WERI-Rb-1 (cell line): ENCODE data around the gene DCAKD.

Source experiments
- DNase-seq: peaks from one replicate; pipeline ENCODE4 v3.0.0-alpha.2; 2020
- H3K27ac ChIP-seq: fragments of 250-450 bp; sonication (Bioruptor Pico); 2 replicates; pipeline ENCODE4 v1.5.1; 2020; ENCODE audit warnings: mild to moderate bottlenecking, moderate library complexity
- H3K27me3 ChIP-seq: fragments of 250-450 bp; sonication (Bioruptor Pico); 2 replicates; pipeline ENCODE4 v1.5.1; 2021; ENCODE audit warnings: mild to moderate bottlenecking, low read depth, moderate library complexity; ENCODE audit not compliant: insufficient read depth, severe bottlenecking
- H3K36me3 ChIP-seq: fragments of 250-450 bp; sonication (Bioruptor Pico); 2 replicates; pipeline ENCODE4 v1.5.1; 2020; ENCODE audit warnings: mild to moderate bottlenecking, moderate library complexity
- H3K4me3 ChIP-seq: 2 replicates; pipeline ENCODE4 v1.5.1; 2011; ENCODE audit warnings: low read depth, mild to moderate bottlenecking, control low read depth, low read length
- H3K9me3 ChIP-seq: fragments of 250-450 bp; sonication (Bioruptor Pico); 2 replicates; pipeline ENCODE4 v1.5.1; 2021; ENCODE audit warnings: mild to moderate bottlenecking, moderate library complexity; ENCODE audit not compliant: severe bottlenecking
- CTCF ChIP-seq: IDR thresholded peaks from 2 replicates; pipeline ENCODE4 v1.5.1; 2011; ENCODE audit warnings: low read depth, mild to moderate bottlenecking, control low read depth, inconsistent platforms, low read length

The DCAKD gene, protein sequence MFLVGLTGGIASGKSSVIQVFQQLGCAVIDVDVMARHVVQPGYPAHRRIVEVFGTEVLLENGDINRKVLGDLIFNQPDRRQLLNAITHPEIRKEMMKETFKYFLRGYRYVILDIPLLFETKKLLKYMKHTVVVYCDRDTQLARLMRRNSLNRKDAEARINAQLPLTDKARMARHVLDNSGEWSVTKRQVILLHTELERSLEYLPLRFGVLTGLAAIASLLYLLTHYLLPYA

GRCh38 chr17:45051060-45051719 lies at the start of gene DCAKD:
Gene DCAKD (minus strand): TSS chr17:45051632. CDS start chr17:45034885, 16,747 bp downstream.
- H3K27ac ChIP-seq, result peak within 1 kb of the TSS; percentile 99
- no peak for TF ChIP-seq CTCF
- DNase-seq, result peak; percentile 97
- peak within 1 kb of the TSS; percentile 99 for H3K4me3 ChIP-seq
- no peaks in the 10 kb centered on the region for H3K27me3 ChIP-seq
- H3K9me3 ChIP-seq, result no peaks in the 10 kb centered on the region
- peaks cover under 1% of the 10 kb centered on the region for H3K36me3 ChIP-seq

GRCh38 chr17:45098869-45099616 lies 47.6 kb upstream of the DCAKD start:
- peak; percentile 99 for TF ChIP-seq CTCF
- Histone ChIP-seq H3K27me3 (no peaks in the 10 kb centered on the region), H3K27ac (no peak overlapping the region), H3K36me3 (peaks cover 91% of the 10 kb centered on the region), H3K9me3 (no peaks in the 10 kb centered on the region), H3K4me3 (no peak overlapping the region)
- peak; percentile 96 for DNase-seq

DNA sequence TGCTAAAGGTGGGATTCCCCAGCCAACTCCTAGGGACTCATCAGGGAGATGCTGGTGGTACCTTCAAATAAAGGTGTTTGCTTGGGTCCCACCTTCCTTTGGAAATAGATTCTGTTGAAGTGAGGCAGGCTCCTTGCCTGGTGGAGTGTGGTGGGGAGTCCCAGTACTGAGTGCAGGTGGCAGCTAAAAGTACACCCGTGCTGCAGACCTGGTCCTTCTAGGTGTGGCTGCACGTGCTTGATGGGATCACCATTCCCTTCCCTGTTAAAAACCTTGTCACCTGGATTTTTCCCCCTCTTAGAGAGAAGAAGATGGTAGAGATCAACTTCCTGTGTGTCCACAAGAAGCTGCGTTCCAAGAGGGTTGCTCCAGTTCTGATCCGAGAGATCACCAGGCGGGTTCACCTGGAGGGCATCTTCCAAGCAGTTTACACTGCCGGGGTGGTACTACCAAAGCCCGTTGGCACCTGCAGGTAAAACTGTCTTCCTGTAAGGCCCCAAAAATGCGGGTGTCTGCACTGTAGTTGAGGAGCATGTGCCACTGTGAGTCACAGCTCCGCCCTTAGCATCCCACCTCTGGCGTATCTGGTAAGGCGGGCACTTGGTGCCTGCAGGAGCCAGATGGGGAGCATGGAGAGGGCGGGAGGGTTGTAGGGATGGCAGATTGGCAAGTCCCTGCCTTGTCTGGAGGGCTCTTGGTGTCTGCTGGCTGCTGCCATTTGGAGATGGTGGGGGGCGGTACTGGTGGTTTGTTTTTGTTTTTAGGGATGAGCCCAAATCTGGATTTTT lies 46.8 kb upstream of the DCAKD start:
- no peak for TF ChIP-seq CTCF

DNA sequence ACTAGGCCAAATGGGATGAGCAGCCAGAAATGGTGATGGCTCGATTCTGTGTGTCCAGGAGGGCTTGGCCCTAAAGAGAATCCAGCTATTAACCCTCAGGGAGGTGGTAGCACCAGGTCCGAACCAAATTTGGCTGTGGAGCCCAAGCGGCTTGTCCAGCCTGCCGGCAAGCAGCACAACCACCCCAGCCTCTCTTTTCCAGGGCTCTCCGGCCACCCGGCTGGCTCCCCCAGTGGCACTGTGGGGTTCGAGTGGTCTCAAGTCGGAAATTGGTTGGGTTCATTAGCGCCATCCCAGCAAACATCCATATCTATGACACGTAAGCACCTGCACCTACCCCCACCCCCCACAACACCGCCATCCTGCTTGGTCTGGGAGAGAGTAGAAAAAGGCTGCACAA lies 45.5 kb upstream of the DCAKD start:
- no peak for DNase-seq
- Histone ChIP-seq H3K27me3 (no peaks in the 10 kb centered on the region), H3K27ac (no peak overlapping the region), H3K4me3 (no peak overlapping the region), H3K36me3 (peaks cover 91% of the 10 kb centered on the region), H3K9me3 (no peaks in the 10 kb centered on the region)
- TF ChIP-seq CTCF, result no peak

More for the DNA sequence above, 46.8 kb upstream of the DCAKD start:
- Histone ChIP-seq H3K36me3 (peaks cover 91% of the 10 kb centered on the region), H3K27ac (no peak overlapping the region), H3K27me3 (no peaks in the 10 kb centered on the region), H3K4me3 (no peak overlapping the region), H3K9me3 (no peaks in the 10 kb centered on the region)
- no peak for DNase-seq

GRCh38 chr17:45096141-45096540 lies 44.7 kb upstream of the DCAKD start:
- DNase-seq, result peak; percentile 45
- TF ChIP-seq CTCF, result peak; percentile 69
- Histone ChIP-seq H3K36me3 (peaks cover 94% of the 10 kb centered on the region), H3K4me3 (no peak overlapping the region), H3K27ac (no peak overlapping the region), H3K9me3 (no peaks in the 10 kb centered on the region), H3K27me3 (no peaks in the 10 kb centered on the region)
